ENCODE results near the gene PPP1R3F. TPM values are rescaled to one million over a fixed set of nuclear protein-coding genes. Genes with fewer than 3 reads are reported as not detected.

PPP1R3F gene
- total RNA-seq, 1 donor from 2014 or later: 5.6 TPM

DNA sequence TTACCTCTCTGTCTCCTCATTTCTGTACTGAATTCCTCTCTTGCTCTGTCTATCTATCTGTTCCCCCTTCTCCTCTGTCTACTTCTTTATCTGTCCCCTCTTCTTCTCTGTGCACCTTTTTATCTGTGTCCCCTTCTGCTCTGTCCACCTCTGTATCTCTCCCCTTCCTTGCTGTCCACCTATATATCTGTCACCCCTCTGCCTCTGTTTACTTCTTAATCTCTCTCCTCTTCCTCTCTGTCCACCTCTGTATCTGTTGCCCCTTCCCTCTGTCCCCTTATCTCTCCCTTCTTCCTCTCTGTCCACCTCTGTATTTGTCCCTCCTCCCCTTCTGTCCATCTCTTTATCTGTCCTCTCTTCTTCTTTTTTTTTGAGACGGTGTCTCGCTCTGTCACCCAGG is 25.4 kb upstream of the PPP1R3F start:
- H3K27me3 ChIP-seq: no peaks in the 10 kb centered on the region
- no peak overlapping the region for H3K4me3 ChIP-seq
- no peak for DNase-seq (ENCODE audit: low spot score)
- TF ChIP-seq CTCF (IDR thresholded peaks at IDR 0.05): no peak
- no peak for TF ChIP-seq EZH2 (IDR thresholded peaks at IDR 0.05)
- TF ChIP-seq EZH2phosphoT487 (IDR thresholded peaks at IDR 0.05): no peak
- no peaks in the 10 kb centered on the region for H3K79me2 ChIP-seq (ENCODE audit: low read depth)
- H3F3A ChIP-seq (ENCODE audit: low read depth): no peaks in the 10 kb centered on the region
- peaks cover 4% of the 10 kb centered on the region for H3K36me3 Mint-ChIP-seq
- no peaks in the 10 kb centered on the region for H3K4me1 Mint-ChIP-seq
- no peaks in the 10 kb centered on the region for H3K9me3 ChIP-seq (ENCODE audit: low read depth)
- H3K27me3 Mint-ChIP-seq (ENCODE audit: insufficient read depth, low read depth): peaks cover 5% of the 10 kb centered on the region
- H2AFZ ChIP-seq (replicated peaks): no peak overlapping the region
- no peak overlapping the region for H3K27ac Mint-ChIP-seq
- H3K36me3 ChIP-seq: no peaks in the 10 kb centered on the region
- H3K4me2 ChIP-seq: no peak overlapping the region
- H3K4me1 ChIP-seq: no peaks in the 10 kb centered on the region
- H3K9ac ChIP-seq: no peak overlapping the region
- no peak overlapping the region for H3K4me3 Mint-ChIP-seq
- no peaks in the 10 kb centered on the region for H4K20me1 ChIP-seq (ENCODE audit: low read depth)
- H3K9me3 Mint-ChIP-seq: peaks cover 18% of the 10 kb centered on the region
- H3K27ac ChIP-seq: no peak overlapping the region

DNA sequence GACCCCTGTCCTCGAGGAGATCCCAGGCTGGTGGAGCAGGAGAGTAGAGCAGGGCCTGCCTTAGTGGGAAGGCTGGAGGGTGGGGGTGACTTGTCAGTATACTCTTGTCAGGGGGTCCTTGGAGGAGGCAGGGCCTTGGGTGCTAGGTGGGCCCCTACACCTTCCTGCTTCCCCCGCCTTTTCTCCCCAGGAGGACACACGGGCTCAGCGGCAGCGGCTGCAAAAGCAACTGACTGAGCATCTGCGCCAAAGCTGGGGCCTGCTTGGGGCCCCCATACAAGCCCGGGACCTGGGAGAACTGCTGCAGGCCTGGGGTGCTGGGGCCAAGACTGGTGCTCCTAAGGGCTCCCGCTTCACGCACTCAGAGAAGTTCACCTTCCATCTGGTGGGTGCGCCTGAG is 23.1 kb upstream of the PPP1R3F start:
- TF ChIP-seq EZH2 (IDR thresholded peaks at IDR 0.05) (no peak), CTCF (IDR thresholded peaks at IDR 0.05) (no peak), EZH2phosphoT487 (IDR thresholded peaks at IDR 0.05) (no peak)
- no peaks in the 10 kb centered on the region for H3K9me3 ChIP-seq (ENCODE audit: low read depth)
- H3K27me3 ChIP-seq: no peaks in the 10 kb centered on the region
- no peak for DNase-seq (ENCODE audit: low spot score)
- no peaks in the 10 kb centered on the region for H3F3A ChIP-seq (ENCODE audit: low read depth)
- H3K27ac ChIP-seq: no peak overlapping the region
- Mint-ChIP-seq H3K27ac (no peak overlapping the region), H3K36me3 (peaks cover 4% of the 10 kb centered on the region), H3K9me3 (peaks cover 17% of the 10 kb centered on the region), H3K4me3 (no peak overlapping the region), H3K27me3 (ENCODE audit: insufficient read depth, low read depth) (peaks cover 5% of the 10 kb centered on the region), H3K4me1 (no peaks in the 10 kb centered on the region)
- no peaks in the 10 kb centered on the region for H3K4me1 ChIP-seq
- H3K9ac ChIP-seq: no peak overlapping the region
- no peaks in the 10 kb centered on the region for H3K36me3 ChIP-seq
- H3K4me2 ChIP-seq: no peak overlapping the region
- H3K79me2 ChIP-seq (ENCODE audit: low read depth): no peaks in the 10 kb centered on the region
- no peak overlapping the region for H2AFZ ChIP-seq (replicated peaks)
- no peak overlapping the region for H3K4me3 ChIP-seq
- no peaks in the 10 kb centered on the region for H4K20me1 ChIP-seq (ENCODE audit: low read depth)

- Mint-ChIP-seq H3K27ac (no peak overlapping the region), H3K36me3 (peaks cover 6% of the 10 kb centered on the region), H3K9me3 (peaks cover 22% of the 10 kb centered on the region), H3K27me3 (ENCODE audit: insufficient read depth, low read depth) (peaks cover 7% of the 10 kb centered on the region), H3K4me1 (no peaks in the 10 kb centered on the region), H3K4me3 (no peak overlapping the region)
- Histone ChIP-seq H3K4me2 (no peak overlapping the region), H3K4me1 (no peaks in the 10 kb centered on the region), H3K9me3 (ENCODE audit: low read depth) (no peaks in the 10 kb centered on the region), H3K27ac (no peak overlapping the region), H2AFZ (replicated peaks) (no peak overlapping the region), H3F3A (ENCODE audit: low read depth) (no peaks in the 10 kb centered on the region), H4K20me1 (ENCODE audit: low read depth) (no peaks in the 10 kb centered on the region), H3K36me3 (no peaks in the 10 kb centered on the region), H3K9ac (no peak overlapping the region), H3K79me2 (ENCODE audit: low read depth) (no peaks in the 10 kb centered on the region), H3K4me3 (no peak overlapping the region), H3K27me3 (no peaks in the 10 kb centered on the region)
- no peak for DNase-seq (ENCODE audit: low spot score)
- no peak for TF ChIP-seq EZH2 (IDR thresholded peaks at IDR 0.05)
- no peak for TF ChIP-seq CTCF (IDR thresholded peaks at IDR 0.05)
- TF ChIP-seq EZH2phosphoT487 (IDR thresholded peaks at IDR 0.05): no peak
Measured at GRCh38 chrX:49247346-49247745, 22.2 kb upstream of the PPP1R3F start.
